Trophoblast cell (in vitro differentiated cells and primary cell): ENCODE results near the gene HIPK2.

Experiments
- DNase-seq, 2 donors: peaks; one replicate each; pipeline ENCODE4 v3.0.0-alpha.2; 2016
- H2AFZ ChIP-seq: 2 replicates; pipeline ENCODE4 v1.6.1; 2013; ENCODE audit warnings: low read length, moderate library complexity, mild to moderate bottlenecking; ENCODE audit not compliant: insufficient read depth, poor library complexity
- H2AK5ac ChIP-seq: 2 replicates; pipeline ENCODE4 v1.6.1; 2013; ENCODE audit warnings: mild to moderate bottlenecking, low read length
- H2BK120ac ChIP-seq: 2 replicates; pipeline ENCODE4 v1.6.1; 2013; ENCODE audit warnings: low read length, mild to moderate bottlenecking, moderate library complexity; ENCODE audit not compliant: insufficient read depth, poor library complexity
- H2BK12ac ChIP-seq: 2 replicates; pipeline ENCODE4 v1.6.1; 2013; ENCODE audit warnings: mild to moderate bottlenecking, low read length, moderate library complexity
- H2BK5ac ChIP-seq: 2 replicates; pipeline ENCODE4 v1.6.1; 2013; ENCODE audit warnings: low read length, low read depth, moderate library complexity, mild to moderate bottlenecking; ENCODE audit not compliant: poor library complexity
- H3K14ac ChIP-seq: 2 replicates; pipeline ENCODE4 v1.6.1; 2013; ENCODE audit warnings: mild to moderate bottlenecking, low read length
- H3K18ac ChIP-seq: 2 replicates; pipeline ENCODE4 v1.6.1; 2013; ENCODE audit warnings: mild to moderate bottlenecking, low read length
- H3K23ac ChIP-seq: 2 replicates; pipeline ENCODE4 v1.6.1; 2013; ENCODE audit warnings: low read length
- H3K27ac ChIP-seq: 2 replicates; pipeline ENCODE4 v1.5.1; 2013; ENCODE audit warnings: low read depth, mild to moderate bottlenecking, inconsistent platforms, low read length, moderate library complexity
- H3K27me3 ChIP-seq: 2 replicates; pipeline ENCODE4 v1.6.1; 2013; ENCODE audit warnings: inconsistent platforms, mild to moderate bottlenecking, low read length, moderate library complexity; ENCODE audit not compliant: insufficient read depth
- H3K36me3 ChIP-seq, 2 experiments: 1 replicate in 1 of 2; 2 replicates in 1 of 2; pipeline ENCODE4 v1.6.1; 2013; ENCODE audit warnings: low read length in 2 of 2, mild to moderate bottlenecking in 2 of 2, moderate library complexity in 1 of 2; ENCODE audit not compliant: insufficient read depth in 2 of 2, control insufficient read depth in 1 of 2
- H3K4ac ChIP-seq: 2 replicates; pipeline ENCODE4 v1.6.1; 2013; ENCODE audit warnings: low read depth, mild to moderate bottlenecking, low read length, moderate library complexity
- H3K4me1 ChIP-seq, 2 experiments: 1 replicate in 1 of 2; 2 replicates in 1 of 2; pipeline ENCODE4 v1.6.1; 2013; ENCODE audit warnings: low read length in 2 of 2, mild to moderate bottlenecking in 2 of 2, moderate library complexity in 1 of 2; ENCODE audit not compliant: insufficient read depth in 2 of 2, control insufficient read depth in 1 of 2
- H3K4me2 ChIP-seq: 2 replicates; pipeline ENCODE4 v1.6.1; 2013; ENCODE audit warnings: inconsistent platforms, mild to moderate bottlenecking, low read length, moderate library complexity
- H3K4me3 ChIP-seq: 2 replicates; pipeline ENCODE4 v1.5.1; 2013; ENCODE audit warnings: mild to moderate bottlenecking, low read depth, low read length, inconsistent platforms
- H3K79me1 ChIP-seq: one replicate; pipeline ENCODE4 v1.6.1; 2013; ENCODE audit warnings: low read length
- H3K79me2 ChIP-seq: 2 replicates; pipeline ENCODE4 v1.6.1; 2013; ENCODE audit warnings: low read length, mild to moderate bottlenecking; ENCODE audit not compliant: control insufficient read depth, insufficient read depth, poor library complexity
- H3K9ac ChIP-seq: 2 replicates; pipeline ENCODE4 v1.6.1; 2013; ENCODE audit warnings: mild to moderate bottlenecking, low read length
- H3K9me3 ChIP-seq: 2 replicates; pipeline ENCODE4 v1.6.1; 2013; ENCODE audit warnings: low read depth, mild to moderate bottlenecking, control low read depth, inconsistent platforms, low read length; ENCODE audit not compliant: insufficient read depth
- H4K12ac ChIP-seq: 2 replicates; pipeline ENCODE4 v1.6.1; 2013; ENCODE audit warnings: low read depth, mild to moderate bottlenecking, low read length, moderate library complexity
- H4K8ac ChIP-seq: 2 replicates; pipeline ENCODE4 v1.6.1; 2013; ENCODE audit warnings: low read depth, mild to moderate bottlenecking, low read length, moderate library complexity
- H4K91ac ChIP-seq: one replicate; pipeline ENCODE4 v1.6.1; 2013; ENCODE audit warnings: low read depth, mild to moderate bottlenecking, low read length, moderate library complexity
- WGBS: extraction: QIAGEN DNeasy Blood & Tissue Kit; methylation state at CpG from one replicate; pipeline ENCODE4 v1.1.7; 2013; ENCODE audit warnings: missing lambda C conversion rate; ENCODE audit not compliant: insufficient read length, insufficient coverage; ENCODE audit errors: extremely low coverage; 5-methylcytosine and 5-hydroxymethylcytosine counted together

The HIPK2 gene

GRCh38 chr7:139798892-139799291 lies 21.1 kb upstream of the HIPK2 start:
- Histone ChIP-seq H3K4me3 (no peak overlapping the region), H3K4ac (no peak overlapping the region), H3K4me1 (no peaks in the 10 kb centered on the region), H4K12ac (no peak overlapping the region), H4K91ac (no peak overlapping the region), H3K79me1 (no peaks in the 10 kb centered on the region), H2BK5ac (no peak overlapping the region), H2BK12ac (no peak overlapping the region), H3K27ac (no peak overlapping the region), H3K23ac (no peak overlapping the region), H3K79me2 (no peaks in the 10 kb centered on the region), H2BK120ac (no peak overlapping the region), H2AK5ac (no peak overlapping the region), H3K18ac (no peak overlapping the region), H3K14ac (no peak overlapping the region), H3K36me3 (no peaks in the 10 kb centered on the region), H3K9ac (no peak overlapping the region), H3K4me2 (no peak overlapping the region), H2AFZ (no peak overlapping the region), H3K27me3 (no peaks in the 10 kb centered on the region), H3K9me3 (peaks cover 5% of the 10 kb centered on the region), H4K8ac (no peak overlapping the region)
- no CpG with 5 or more reads among the region's 4 CpGs for WGBS
- no peak for DNase-seq

GRCh38 chr7:139798221-139798620 lies 20.4 kb upstream of the HIPK2 start:
- Histone ChIP-seq H3K79me1 (no peaks in the 10 kb centered on the region), H3K27me3 (no peaks in the 10 kb centered on the region), H2BK12ac (no peak overlapping the region), H2BK120ac (no peak overlapping the region), H2AK5ac (no peak overlapping the region), H3K18ac (no peak overlapping the region), H3K9me3 (peaks cover 2% of the 10 kb centered on the region), H4K12ac (no peak overlapping the region), H3K23ac (no peak overlapping the region), H2BK5ac (no peak overlapping the region), H3K36me3 (no peaks in the 10 kb centered on the region), H3K4ac (no peak overlapping the region), H3K4me1 (no peaks in the 10 kb centered on the region), H4K8ac (no peak overlapping the region), H3K79me2 (no peaks in the 10 kb centered on the region), H4K91ac (no peak overlapping the region), H3K9ac (no peak overlapping the region), H3K14ac (no peak overlapping the region), H2AFZ (no peak overlapping the region), H3K27ac (no peak overlapping the region), H3K4me3 (no peak overlapping the region), H3K4me2 (no peak overlapping the region)
- no CpG with 5 or more reads among the region's 10 CpGs for WGBS
- peak in 1 of 2 donors; percentile 27 for DNase-seq

GRCh38 chr7:139797607-139798006 lies 19.8 kb upstream of the HIPK2 start:
- Histone ChIP-seq H2AK5ac (no peak overlapping the region), H3K9ac (no peak overlapping the region), H4K91ac (no peak overlapping the region), H4K8ac (no peak overlapping the region), H3K36me3 (no peaks in the 10 kb centered on the region), H2BK120ac (no peak overlapping the region), H3K4me3 (no peak overlapping the region), H3K79me2 (no peaks in the 10 kb centered on the region), H3K9me3 (peaks cover 2% of the 10 kb centered on the region), H3K4ac (no peak overlapping the region), H3K14ac (no peak overlapping the region), H3K18ac (no peak overlapping the region), H3K27ac (no peak overlapping the region), H3K27me3 (no peaks in the 10 kb centered on the region), H4K12ac (no peak overlapping the region), H2BK5ac (no peak overlapping the region), H3K4me2 (no peak overlapping the region), H3K4me1 (no peaks in the 10 kb centered on the region), H2AFZ (no peak overlapping the region), H2BK12ac (no peak overlapping the region), H3K23ac (no peak overlapping the region), H3K79me1 (no peaks in the 10 kb centered on the region)
- no peak for DNase-seq
- WGBS = no CpG with 5 or more reads among the region's 2 CpGs

- no peak overlapping the region for H3K14ac ChIP-seq
- H3K9ac ChIP-seq = no peak overlapping the region
- H2BK5ac ChIP-seq = no peak overlapping the region
- DNase-seq = no peak
- 100% methylated on average over 1 of the region's 7 CpGs for WGBS
- H3K79me1 ChIP-seq = no peaks in the 10 kb centered on the region
- H4K91ac ChIP-seq = no peak overlapping the region
- no peaks in the 10 kb centered on the region for H3K36me3 ChIP-seq
- H4K8ac ChIP-seq = no peak overlapping the region
- H3K23ac ChIP-seq = no peak overlapping the region
- H3K79me2 ChIP-seq = no peaks in the 10 kb centered on the region
- no peak overlapping the region for H2BK120ac ChIP-seq
- no peak overlapping the region for H2BK12ac ChIP-seq
- H2AFZ ChIP-seq = no peak overlapping the region
- no peak overlapping the region for H4K12ac ChIP-seq
- no peak overlapping the region for H3K4ac ChIP-seq
- H2AK5ac ChIP-seq = no peak overlapping the region
- H3K27me3 ChIP-seq = no peaks in the 10 kb centered on the region
- H3K27ac ChIP-seq = no peak overlapping the region
- no peaks in the 10 kb centered on the region for H3K9me3 ChIP-seq
- no peaks in the 10 kb centered on the region for H3K4me1 ChIP-seq
- no peak overlapping the region for H3K18ac ChIP-seq
- no peak overlapping the region for H3K4me2 ChIP-seq
- H3K4me3 ChIP-seq = no peak overlapping the region
Measured at GRCh38 chr7:139791316-139791715, 13.5 kb upstream of the HIPK2 start.
